ENCODE data around the gene USP46. TPM values are rescaled to one million over a fixed set of nuclear protein-coding genes. Genes with fewer than 3 reads are reported as not detected.

USP46 gene
- total RNA-seq, 1 donor from 2014 or later = 86.7 TPM

- DNase-seq = no peak
Measured at GRCh38 chr4:52617336-52618020, 41.6 kb downstream of the USP46 start.

GRCh38 chr4:52614241-52614640 is 44.9 kb downstream of the USP46 start:
- DNase-seq = no peak

GRCh38 chr4:52612341-52612740 is 46.8 kb downstream of the USP46 start:
- DNase-seq = no peak

- DNase-seq = no peak
Measured at GRCh38 chr4:52611030-52611555, 48.0 kb downstream of the USP46 start.

GRCh38 chr4:52606726-52607125 is 52.4 kb downstream of the USP46 start:
- DNase-seq = no peak

- no peak for DNase-seq
Measured at GRCh38 chr4:52606040-52606439, 53.1 kb downstream of the USP46 start.

GRCh38 chr4:52604215-52604614 is 54.9 kb downstream of the USP46 start:
- no peak for DNase-seq

- no peak for DNase-seq
Measured at GRCh38 chr4:52600275-52600674, 58.8 kb downstream of the USP46 start.

- no peak for DNase-seq
Measured at GRCh38 chr4:52595001-52595400, 64.1 kb downstream of the USP46 start.

- no peak for DNase-seq
Measured at GRCh38 chr4:52592287-52592686, 66.8 kb downstream of the USP46 start.

- no peak for DNase-seq
Measured at GRCh38 chr4:52588771-52589591, 70.1 kb downstream of the USP46 start.

- DNase-seq = no peak
Measured at GRCh38 chr4:52588097-52588496, 71.0 kb downstream of the USP46 start.

- no peak for DNase-seq
Measured at GRCh38 chr4:52586069-52586468, 73.0 kb downstream of the USP46 start.

GRCh38 chr4:52585379-52585778 is 73.7 kb downstream of the USP46 start:
- no peak for DNase-seq

GRCh38 chr4:52579602-52580272 is 79.4 kb downstream of the USP46 start:
- DNase-seq = no peak

- DNase-seq = no peak
Measured at GRCh38 chr4:52578951-52579350, 80.2 kb downstream of the USP46 start.

- DNase-seq = no peak
Measured at GRCh38 chr4:52577624-52577962, 81.5 kb downstream of the USP46 start.

- no peak for DNase-seq
Measured at GRCh38 chr4:52576961-52577623, 82.0 kb downstream of the USP46 start.

- DNase-seq = no peak
Measured at GRCh38 chr4:52576326-52576725, 82.8 kb downstream of the USP46 start.

GRCh38 chr4:52575406-52575805 is 83.7 kb downstream of the USP46 start:
- no peak for DNase-seq

GRCh38 chr4:52574036-52574435 is 85.1 kb downstream of the USP46 start:
- no peak for DNase-seq

- DNase-seq = no peak
Measured at GRCh38 chr4:52573551-52573950, 85.5 kb downstream of the USP46 start.

Data from occipital lobe (tissue), 2 donors.